Neural cell (in vitro differentiated cells): ENCODE data around the gene RAB11FIP3.

Source experiments
- CTCF ChIP-seq: fragments of 450-650 bp; IDR thresholded peaks from 2 replicates; pipeline ENCODE4 v1.5.1; 2014; ENCODE audit warnings: antibody characterized with exemption, mild to moderate bottlenecking, moderate library complexity; ENCODE audit not compliant: poor library complexity, severe bottlenecking
- EP300 ChIP-seq: fragments of 450-650 bp; conservative IDR thresholded peaks from 2 replicates; pipeline ENCODE4 v1.6.1; 2014; ENCODE audit warnings: antibody characterized with exemption, mild to moderate bottlenecking, moderate library complexity; ENCODE audit not compliant: poor library complexity, severe bottlenecking
- EZH2 ChIP-seq: fragments of 200-600, 300-800 bp; shearing (Covaris generic), sonication (generic); IDR thresholded peaks from 2 replicates; pipeline ENCODE4 v1.6.1; 2014; ENCODE audit warnings: antibody characterized with exemption, low read length, borderline replicate concordance, mild to moderate bottlenecking; ENCODE audit not compliant: insufficient read depth, poor library complexity, severe bottlenecking
- MXI1 ChIP-seq: fragments of 450-650 bp; conservative IDR thresholded peaks from 2 replicates; pipeline ENCODE4 v1.6.1; 2014; ENCODE audit warnings: antibody characterized with exemption, mild to moderate bottlenecking; ENCODE audit not compliant: poor library complexity, severe bottlenecking
- POLR2AphosphoS5 ChIP-seq: IDR thresholded peaks from 2 replicates; pipeline ENCODE4 v1.6.1; 2012
- TAF1 ChIP-seq: IDR thresholded peaks from 2 replicates; pipeline ENCODE4 v1.6.1; 2012; ENCODE audit warnings: low read depth

DNA sequence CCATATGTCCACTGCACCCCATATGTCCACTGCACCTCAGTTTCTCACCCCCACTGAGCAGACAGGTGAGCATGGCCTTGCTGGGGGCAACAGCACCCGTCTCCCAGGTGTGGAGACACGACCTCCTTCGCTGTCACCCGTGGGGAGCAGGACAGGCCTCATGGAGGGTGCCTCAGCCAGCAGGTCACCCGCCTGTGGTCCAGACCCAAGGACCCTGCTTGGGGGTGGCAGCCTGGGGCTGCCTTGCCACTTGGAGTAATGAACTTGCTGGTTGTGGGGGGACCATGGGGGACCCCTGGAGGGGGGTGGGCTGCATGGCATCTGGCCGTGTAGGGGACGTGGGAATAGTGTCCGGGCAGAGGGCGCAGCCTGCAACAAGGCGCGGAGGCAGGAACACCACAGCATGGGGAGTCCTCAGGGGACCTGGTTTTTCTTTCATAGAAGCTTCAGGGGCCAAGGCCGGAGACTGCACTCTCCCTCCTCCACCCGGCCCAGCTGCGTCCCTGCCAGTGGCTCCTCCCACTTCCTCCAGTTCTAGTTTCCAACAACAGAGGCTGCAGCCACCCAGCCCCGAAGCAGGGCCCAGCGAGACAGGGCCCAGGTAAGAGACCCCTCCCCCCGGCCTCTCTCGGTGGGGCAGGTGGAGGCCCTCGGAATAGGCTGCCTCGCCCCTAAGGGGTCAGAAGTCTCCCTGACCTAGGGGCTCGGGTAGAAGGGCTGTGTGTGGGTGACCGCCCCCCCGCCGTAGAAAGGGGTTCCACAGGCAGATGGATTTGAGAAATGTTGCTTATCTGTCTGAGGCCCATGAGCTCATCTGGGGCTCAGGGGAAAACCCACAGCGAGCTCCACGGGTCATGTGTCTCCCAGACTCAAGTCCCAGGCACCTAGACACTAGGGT, 141.3 kb downstream of the RAB11FIP3 start, which contains the start of gene NHLRC4:
- no peak for TF ChIP-seq CTCF
- TF ChIP-seq EP300, result no peak
- no peak for TF ChIP-seq EZH2
- no peak for TF ChIP-seq MXI1
- no peak for TF ChIP-seq TAF1
- no peak for TF ChIP-seq POLR2AphosphoS5
